ENCODE results near the gene TBX15.

Gene TBX15

GRCh38 chr1:119001181-119002027 lies 13.3 kb upstream of the TBX15 start:
- no peak for DNase-seq

GRCh38 chr1:119000371-119001180 lies 12.4 kb upstream of the TBX15 start:
- no peak for DNase-seq

- no peak for DNase-seq
Observed at GRCh38 chr1:118999348-119000071, 11.4 kb upstream of the TBX15 start.

- DNase-seq: no peak
Observed at GRCh38 chr1:118998171-118998570, 10.0 kb upstream of the TBX15 start.

- no peak for DNase-seq
Observed at GRCh38 chr1:118997225-118997624, 9.1 kb upstream of the TBX15 start.

GRCh38 chr1:118995312-118996016 lies 7.3 kb upstream of the TBX15 start:
- no peak for DNase-seq

- no peak for DNase-seq
Observed at GRCh38 chr1:118993700-118994026, 5.5 kb upstream of the TBX15 start.

GRCh38 chr1:118992868-118993699 lies 4.9 kb upstream of the TBX15 start:
- no peak for DNase-seq

GRCh38 chr1:118992237-118992825 lies 4.2 kb upstream of the TBX15 start:
- DNase-seq: no peak

GRCh38 chr1:118991448-118991847 lies 3.3 kb upstream of the TBX15 start:
- DNase-seq: no peak

GRCh38 chr1:118990513-118991152 lies 2.5 kb upstream of the TBX15 start:
- DNase-seq: no peak

- DNase-seq: no peak
Observed at GRCh38 chr1:118989878-118990378, 1.8 kb upstream of the TBX15 start.

GRCh38 chr1:118989006-118989815 lies 1.1 kb upstream of the TBX15 start:
- no peak for DNase-seq

- no peak for DNase-seq
Observed at GRCh38 chr1:118987468-118988185, 516 bp downstream of the TBX15 start.

GRCh38 chr1:118986555-118987467 lies 1.3 kb downstream of the TBX15 start:
- no peak for DNase-seq

- DNase-seq: no peak
Observed at GRCh38 chr1:118985640-118986554, 2.2 kb downstream of the TBX15 start.

All from suppressor macrophage treated with lipopolysaccharide for 4 hours (primary cell).